H1 (cell line): ENCODE measurements around the gene KATNBL1. TPM values are rescaled to one million over a fixed set of nuclear protein-coding genes. Genes with fewer than 3 reads are reported as not detected.

ENCODE experiments used
- CTCF ChIA-PET: fragments of 300-600 bp; sonication (Branson Sonifier 250); formaldehyde crosslinking; loops from one replicate; lab custom pipeline; 2021; ENCODE audit not compliant: partially characterized antibody; lab: Charles Lee
- POLR2A ChIA-PET: fragments of 300-600 bp; sonication (Branson Sonifier 250); formaldehyde crosslinking; loops from one replicate; lab custom pipeline; 2021; ENCODE audit warnings: inconsistent platforms; ENCODE audit not compliant: partially characterized antibody; lab: Charles Lee
- DNase-seq, 2 experiments: peaks; one replicate each; pipeline versions ENCODE4 v3.0.0 to v3.0.0-alpha.2; 2010 to 2022; ENCODE audit warnings: low spot score in 2 of 2, low read depth in 1 of 2, mixed read lengths in 1 of 2
- FAIRE-seq: peaks from 2 replicates; lab custom pipeline; 2011; peaks lifted over from hg19 to GRCh38; lab: Jason Lieb, UNC
- H2AFZ ChIP-seq: 2 replicates; pipeline ENCODE4 v1.8.1; 2012; ENCODE audit warnings: low read length, inconsistent platforms
- H2AK5ac ChIP-seq: 2 replicates; pipeline ENCODE4 v1.6.1; 2013; ENCODE audit warnings: low read depth, low read length
- H2BK120ac ChIP-seq: replicated peaks from 2 replicates; pipeline ENCODE3; 2013; ENCODE audit warnings: low read depth, low read length, inconsistent platforms
- H2BK12ac ChIP-seq: 2 replicates; pipeline ENCODE4 v1.6.1; 2013; ENCODE audit warnings: low read depth, low read length
- H2BK15ac ChIP-seq: 2 replicates; pipeline ENCODE4 v1.6.1; 2013; ENCODE audit warnings: low read length
- H2BK20ac ChIP-seq: 2 replicates; pipeline ENCODE4 v1.6.1; 2013; ENCODE audit warnings: low read length
- H2BK5ac ChIP-seq: 2 replicates; pipeline ENCODE4 v1.6.1; 2013; ENCODE audit warnings: low read depth, low read length
- H3K14ac ChIP-seq: 2 replicates; pipeline ENCODE4 v1.6.1; 2013; ENCODE audit warnings: inconsistent platforms; ENCODE audit not compliant: insufficient read length
- H3K18ac ChIP-seq: 2 replicates; pipeline ENCODE4 v1.6.1; 2013; ENCODE audit warnings: low read length; ENCODE audit errors: extremely low read depth
- H3K23ac ChIP-seq: 2 replicates; pipeline ENCODE4 v1.6.1; 2013; ENCODE audit warnings: inconsistent platforms; ENCODE audit not compliant: insufficient read length
- H3K23me2 ChIP-seq: 2 replicates; pipeline ENCODE4 v1.6.1; 2013; ENCODE audit warnings: low read depth, low read length
- H3K27ac ChIP-seq: 2 replicates; pipeline ENCODE4 v1.6.1; 2011; ENCODE audit warnings: low read depth, low read length, inconsistent platforms
- H3K27me3 ChIP-seq, 4 experiments: replicated peaks in 1 of 4; 1 replicate in 1 of 4; 2 replicates in 3 of 4; pipeline versions ENCODE4 v1.6.1 to v1.8.1; 2011 to 2013; ENCODE audit warnings: low read length in 3 of 4, mild to moderate bottlenecking in 3 of 4, inconsistent platforms in 2 of 4, mixed read lengths in 2 of 4, moderate library complexity in 1 of 4; ENCODE audit not compliant: control insufficient read depth in 3 of 4, insufficient read depth in 3 of 4; ENCODE audit errors: extremely low read depth in 1 of 4
- H3K36me3 ChIP-seq, 4 experiments: 2 replicates each; pipeline versions ENCODE4 v1.6.1 to v1.8.1; 2011 to 2013; ENCODE audit warnings: mild to moderate bottlenecking in 4 of 4, low read length in 3 of 4, moderate library complexity in 2 of 4, control low read depth in 1 of 4, inconsistent platforms in 1 of 4; ENCODE audit not compliant: insufficient read depth in 4 of 4, control insufficient read depth in 2 of 4
- H3K4ac ChIP-seq: replicated peaks from 2 replicates; pipeline ENCODE3; 2013; ENCODE audit warnings: low read length, low read depth, mixed read lengths, inconsistent platforms; ENCODE audit not compliant: insufficient read length
- H3K4me1 ChIP-seq, 4 experiments: replicated peaks in 1 of 4; 1 replicate in 1 of 4; 2 replicates in 3 of 4; pipeline versions ENCODE4 v1.6.1 to v1.8.1; 2011 to 2013; ENCODE audit warnings: low read length in 3 of 4, inconsistent platforms in 2 of 4, mixed read lengths in 1 of 4; ENCODE audit not compliant: insufficient read depth in 4 of 4, control insufficient read depth in 3 of 4
- H3K4me2 ChIP-seq, 2 experiments: 2 replicates each; pipeline versions ENCODE4 v1.6.1 to v1.8.1; 2011 to 2013; ENCODE audit warnings: low read depth in 2 of 2, low read length in 2 of 2, control low read depth in 1 of 2, inconsistent platforms in 1 of 2, mild to moderate bottlenecking in 1 of 2; ENCODE audit not compliant: insufficient read depth in 1 of 2
- H3K4me3 ChIP-seq, 4 experiments: fragments of 200-600, 300-600 bp in 1 of 4; sonication (generic), shearing (Covaris generic), sonication (Bioruptor Twin) in 1 of 4; 2 replicates each; pipeline versions ENCODE4 v1.5.1 to v1.8.1; 2011 to 2016; ENCODE audit warnings: low read length in 4 of 4, low read depth in 3 of 4, control low read depth in 2 of 4, inconsistent platforms in 2 of 4, mild to moderate bottlenecking in 2 of 4, mixed read lengths in 1 of 4, moderate library complexity in 1 of 4; ENCODE audit not compliant: insufficient read depth in 2 of 4; ENCODE audit errors: extremely low read depth in 1 of 4
- H3K56ac ChIP-seq: replicated peaks from 2 replicates; pipeline ENCODE3; 2013; ENCODE audit warnings: low read depth, mild to moderate bottlenecking, mixed read lengths, low read length, inconsistent platforms; ENCODE audit not compliant: insufficient read length
- H3K79me1 ChIP-seq: 2 replicates; pipeline ENCODE4 v1.6.1; 2013; ENCODE audit warnings: low read depth, low read length, control low read depth
- H3K79me2 ChIP-seq, 2 experiments: 2 replicates each; pipeline versions ENCODE4 v1.6.1 to v1.8.1; 2012 to 2013; ENCODE audit warnings: low read length in 2 of 2, mild to moderate bottlenecking in 2 of 2, inconsistent platforms in 1 of 2; ENCODE audit not compliant: insufficient read depth in 2 of 2, control insufficient read depth in 1 of 2
- H3K9ac ChIP-seq, 4 experiments: replicated peaks in 1 of 4; 1 replicate in 1 of 4; 2 replicates in 3 of 4; pipeline versions ENCODE4 v1.6.1 to v1.8.1; 2011 to 2013; ENCODE audit warnings: low read depth in 3 of 4, low read length in 3 of 4, control low read depth in 2 of 4, mild to moderate bottlenecking in 2 of 4, moderate library complexity in 2 of 4, inconsistent platforms in 1 of 4; ENCODE audit errors: extremely low read depth in 1 of 4
- H3K9me3 ChIP-seq, 2 experiments: 2 replicates each; pipeline versions ENCODE4 v1.6.1 to v1.8.1; 2012 to 2013; ENCODE audit warnings: mild to moderate bottlenecking in 2 of 2, moderate library complexity in 2 of 2, control low read depth in 1 of 2, inconsistent platforms in 1 of 2, low read depth in 1 of 2, low read length in 1 of 2, mixed read lengths in 1 of 2; ENCODE audit not compliant: insufficient read depth in 2 of 2
- H4K20me1 ChIP-seq, 2 experiments: replicated peaks in 1 of 2; 2 replicates each; pipeline versions ENCODE3 to v1.8.1; 2011 to 2013; ENCODE audit warnings: inconsistent platforms in 2 of 2, low read length in 2 of 2, mild to moderate bottlenecking in 1 of 2; ENCODE audit not compliant: insufficient read depth in 2 of 2, control insufficient read depth in 1 of 2
- H4K5ac ChIP-seq: 2 replicates; pipeline ENCODE4 v1.6.1; 2013; ENCODE audit warnings: low read length, low read depth, mixed read lengths, inconsistent platforms; ENCODE audit not compliant: insufficient read length
- H4K8ac ChIP-seq: 2 replicates; pipeline ENCODE4 v1.8.0; 2013; ENCODE audit warnings: mild to moderate bottlenecking, moderate library complexity, low read length, inconsistent platforms; ENCODE audit not compliant: insufficient read depth; ENCODE audit errors: extremely low read depth
- H4K91ac ChIP-seq: replicated peaks from 2 replicates; pipeline ENCODE3; 2013; ENCODE audit warnings: low read length, mixed read lengths, inconsistent platforms; ENCODE audit not compliant: insufficient read length
- CHD2 ChIP-seq: IDR thresholded peaks from 2 replicates; pipeline ENCODE4 v1.6.1; 2012; ENCODE audit warnings: low read length, improper control_type of control experiment
- CREB1 ChIP-seq: IDR thresholded peaks from 2 replicates; pipeline ENCODE4 v1.6.1; 2012; ENCODE audit warnings: inconsistent platforms
- EGR1 ChIP-seq: IDR thresholded peaks from 2 replicates; pipeline ENCODE4 v1.6.1; 2011; ENCODE audit warnings: low read depth, low read length, borderline replicate concordance
- EP300 ChIP-seq, 2 experiments: IDR thresholded peaks; 1 replicate in 1 of 2; 2 replicates in 1 of 2; pipeline ENCODE4 v1.6.1; 2011 to 2012; ENCODE audit warnings: low read depth in 2 of 2, low read length in 2 of 2, mild to moderate bottlenecking in 2 of 2, borderline replicate concordance in 1 of 2, inconsistent platforms in 1 of 2, moderate library complexity in 1 of 2
- KDM5A ChIP-seq: fragments of 200-600 bp; IDR thresholded peaks from 2 replicates; pipeline ENCODE4 v1.7.1; 2012; ENCODE audit warnings: mild to moderate bottlenecking, low read length, inconsistent platforms, mixed read lengths
- RAD21 ChIP-seq, 2 experiments: IDR thresholded peaks in 1 of 2; conservative IDR thresholded peaks in 1 of 2; 2 replicates each; pipeline ENCODE4 v1.6.1; 2011; ENCODE audit warnings: low read depth in 2 of 2, low read length in 2 of 2, improper control_type of control experiment in 1 of 2, inconsistent platforms in 1 of 2, mild to moderate bottlenecking in 1 of 2, moderate library complexity in 1 of 2
- SUZ12 ChIP-seq: fragments of 200-600 bp; sonication (generic); IDR thresholded peaks from 2 replicates; pipeline ENCODE4 v1.6.1; 2012; ENCODE audit warnings: mild to moderate bottlenecking, inconsistent platforms, low read length, moderate library complexity, mixed read lengths
- TEAD4 ChIP-seq: IDR thresholded peaks from 2 replicates; pipeline ENCODE4 v1.6.1; 2012; ENCODE audit warnings: low read depth, low read length, inconsistent platforms, mixed read lengths
- WGBS, 2 experiments: shearing (Covaris generic) in 1 of 2; methylation state at CpG; one replicate each; pipeline versions ENCODE4 v1.1.6 to v1.1.7; 2013 to 2015; ENCODE audit warnings: low lambda C conversion rate in 2 of 2, mixed read lengths in 2 of 2, inconsistent platforms in 1 of 2, low coverage in 1 of 2, missing lambda C conversion rate in 1 of 2; ENCODE audit not compliant: insufficient replicate concordance in 2 of 2, insufficient coverage in 1 of 2, insufficient read length in 1 of 2; ENCODE audit errors: extremely low coverage in 1 of 2, missing lambda C conversion rate in 1 of 2; 5-methylcytosine and 5-hydroxymethylcytosine counted together
- polyA plus RNA-seq, 7 experiments: library from polyadenylated mRNA; depleted of rRNA in 3 of 7; stranded (reverse) in 5 of 7; unstranded in 2 of 7; fragments of >200 nt in 5 of 7; fragments of 200-250 nt in 2 of 7; gene quantifications; 1 replicate in 5 of 7; 2 replicates in 1 of 7; 4 replicates in 1 of 7; pipeline versions ENCODE4 v1.2.1 to v1.2.3, GENCODE V29; 2011 to 2013; ENCODE audit warnings: missing spikeins in 2 of 7, mixed read lengths in 2 of 7
- total RNA-seq: library from RNA; stranded (reverse); fragmentation: NEBNext Ultra II Directional; extraction: Animal tissue kit (Norgen Biotek cat#: 25700); gene quantifications from 2 replicates; pipeline ENCODE4 v1.2.1, GENCODE V29; 2021
- TF ChIP-seq, protein P1 (sequence below), 3 experiments: IDR thresholded peaks; 1 replicate in 2 of 3; 2 replicates in 1 of 3; pipeline versions ENCODE4 v1.5.1 to v1.6.1; 2011; ENCODE audit warnings: low read length in 3 of 3, mild to moderate bottlenecking in 3 of 3, inconsistent platforms in 2 of 3, low read depth in 1 of 3, moderate library complexity in 1 of 3; ENCODE audit not compliant: insufficient read depth in 1 of 3; ENCODE audit errors: control extremely low read depth in 1 of 3
- TF ChIP-seq, protein P2 (sequence below): IDR thresholded peaks from 2 replicates; pipeline ENCODE4 v1.6.1; 2011; ENCODE audit warnings: low read length, improper control_type of control experiment

Gene KATNBL1
- total and polyA plus RNA-seq, 2 of the 8 experiments (the other 6 are each of a cell fraction or from before 2014, with no cell fraction given): 14.2 to 51.4 TPM

DNA sequence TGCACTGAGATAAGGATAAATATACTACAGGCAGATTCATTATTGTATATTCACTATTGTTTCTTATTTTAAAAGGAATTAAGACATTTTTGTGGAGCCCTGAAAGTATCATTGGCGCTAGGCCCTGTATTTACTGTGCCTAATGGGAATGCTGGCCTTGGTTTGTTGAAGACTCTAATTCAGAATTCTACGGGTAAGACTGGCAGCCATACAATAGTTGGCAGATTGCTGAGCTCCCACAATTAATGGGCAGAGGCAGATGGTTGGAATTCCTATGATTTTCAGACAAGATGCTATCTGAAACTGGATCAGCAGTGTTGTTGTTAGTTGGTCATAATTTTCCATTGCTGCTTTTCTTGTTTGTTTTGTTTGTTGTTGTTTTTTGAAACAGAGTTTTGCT is 93.3 kb downstream of the KATNBL1 start:
- Histone ChIP-seq H3K36me3 (no peaks in the 10 kb centered on the region), H2BK5ac (no peak overlapping the region), H3K56ac (no peak overlapping the region), H3K9ac (no peak overlapping the region), H3K23ac (no peak overlapping the region), H3K18ac (no peak overlapping the region), H3K27ac (no peak overlapping the region), H3K79me1 (no peaks in the 10 kb centered on the region), H4K5ac (no peak overlapping the region), H3K4ac (no peak overlapping the region), H4K8ac (no peak overlapping the region), H3K4me3 (no peak overlapping the region), H2BK15ac (no peak overlapping the region), H3K9me3 (no peaks in the 10 kb centered on the region), H2AFZ (no peak overlapping the region), H3K4me2 (no peak overlapping the region), H3K27me3 (no peaks in the 10 kb centered on the region), H2AK5ac (no peak overlapping the region), H4K91ac (no peak overlapping the region), H2BK120ac (no peak overlapping the region), H3K79me2 (no peaks in the 10 kb centered on the region), H3K4me1 (no peaks in the 10 kb centered on the region), H3K23me2 (no peaks in the 10 kb centered on the region), H3K14ac (no peak overlapping the region), H2BK12ac (no peak overlapping the region), H4K20me1 (no peaks in the 10 kb centered on the region), H2BK20ac (no peak overlapping the region)
- 88% methylated on average over 2 of the region's 2 CpGs; no CpG with 5 or more reads in 1 of the 2 experiments for WGBS, 2 experiments
- DNase-seq: no peak
- ChIA-PET POLR2A (interaction anchor here (1.2 kb wide), 1 partner anchor 10 kb away, joined by 3 read pairs; no protein-coding TSS in a partner anchor), CTCF (interaction anchor here (1.1 to 1.3 kb wide), 2 partner anchors 66 to 125 kb away, joined by 3 read pairs; no protein-coding TSS in a partner anchor)
- no peak for FAIRE-seq
- TF ChIP-seq SUZ12 (no peak), CREB1 (no peak), RAD21 (IDR thresholded peaks at IDR 0.05 in 1 of 2, conservative IDR thresholded peaks at IDR 0.05 in 1 of 2; ENCODE audit: low read depth in 2 of 2, low read length in 2 of 2) (no peak), KDM5A (no peak), CHD2 (no peak), EGR1 (no peak), TEAD4 (no peak), EP300 (IDR thresholded peaks at IDR 0.05; ENCODE audit: borderline replicate concordance in 1 of 2, low read depth in 2 of 2, low read length in 2 of 2) (no peak)
- TF ChIP-seq, protein P1, sequence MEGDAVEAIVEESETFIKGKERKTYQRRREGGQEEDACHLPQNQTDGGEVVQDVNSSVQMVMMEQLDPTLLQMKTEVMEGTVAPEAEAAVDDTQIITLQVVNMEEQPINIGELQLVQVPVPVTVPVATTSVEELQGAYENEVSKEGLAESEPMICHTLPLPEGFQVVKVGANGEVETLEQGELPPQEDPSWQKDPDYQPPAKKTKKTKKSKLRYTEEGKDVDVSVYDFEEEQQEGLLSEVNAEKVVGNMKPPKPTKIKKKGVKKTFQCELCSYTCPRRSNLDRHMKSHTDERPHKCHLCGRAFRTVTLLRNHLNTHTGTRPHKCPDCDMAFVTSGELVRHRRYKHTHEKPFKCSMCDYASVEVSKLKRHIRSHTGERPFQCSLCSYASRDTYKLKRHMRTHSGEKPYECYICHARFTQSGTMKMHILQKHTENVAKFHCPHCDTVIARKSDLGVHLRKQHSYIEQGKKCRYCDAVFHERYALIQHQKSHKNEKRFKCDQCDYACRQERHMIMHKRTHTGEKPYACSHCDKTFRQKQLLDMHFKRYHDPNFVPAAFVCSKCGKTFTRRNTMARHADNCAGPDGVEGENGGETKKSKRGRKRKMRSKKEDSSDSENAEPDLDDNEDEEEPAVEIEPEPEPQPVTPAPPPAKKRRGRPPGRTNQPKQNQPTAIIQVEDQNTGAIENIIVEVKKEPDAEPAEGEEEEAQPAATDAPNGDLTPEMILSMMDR (IDR thresholded peaks at IDR 0.05; ENCODE audit: control extremely low read depth in 1 of 3, insufficient read depth in 1 of 3, low read depth in 1 of 3, low read length in 3 of 3): no peak
- TF ChIP-seq, protein P2, sequence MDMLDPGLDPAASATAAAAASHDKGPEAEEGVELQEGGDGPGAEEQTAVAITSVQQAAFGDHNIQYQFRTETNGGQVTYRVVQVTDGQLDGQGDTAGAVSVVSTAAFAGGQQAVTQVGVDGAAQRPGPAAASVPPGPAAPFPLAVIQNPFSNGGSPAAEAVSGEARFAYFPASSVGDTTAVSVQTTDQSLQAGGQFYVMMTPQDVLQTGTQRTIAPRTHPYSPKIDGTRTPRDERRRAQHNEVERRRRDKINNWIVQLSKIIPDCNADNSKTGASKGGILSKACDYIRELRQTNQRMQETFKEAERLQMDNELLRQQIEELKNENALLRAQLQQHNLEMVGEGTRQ: no peak
